OCI-LY1 (cell line): ENCODE measurements around the gene PCDHGA9.

Source experiments
- CTCF ChIP-seq: fragments of 200-600 bp; sonication (generic), shearing (Covaris generic); IDR thresholded peaks from 2 replicates; pipeline ENCODE4 v1.5.1; 2017; ENCODE audit warnings: mild to moderate bottlenecking, antibody characterized with exemption, low read length, moderate library complexity, mixed read lengths
- EZH2 ChIP-seq: fragments of 200-600 bp; sonication (generic), shearing (Covaris generic); IDR thresholded peaks from 2 replicates; pipeline ENCODE4 v1.8.0; 2017; ENCODE audit warnings: borderline replicate concordance, mixed run types, mild to moderate bottlenecking, antibody characterized with exemption, low read length, moderate library complexity, mixed read lengths

GRCh38 chr5:141419074-141419880 is 16.7 kb downstream of the PCDHGA9 start:
- TF ChIP-seq CTCF (no peak), EZH2 (no peak)
